Measurements from ENCODE around the gene NUP153.

Gene NUP153

GRCh38 chr6:17700421-17701416 is 6.0 kb downstream of the NUP153 start:
- Histone ChIP-seq H3K27ac (no peak overlapping the region), H3K4me3 (no peak overlapping the region)
- no peak for DNase-seq (ENCODE audit: low spot score)
- TF ChIP-seq, protein P1, sequence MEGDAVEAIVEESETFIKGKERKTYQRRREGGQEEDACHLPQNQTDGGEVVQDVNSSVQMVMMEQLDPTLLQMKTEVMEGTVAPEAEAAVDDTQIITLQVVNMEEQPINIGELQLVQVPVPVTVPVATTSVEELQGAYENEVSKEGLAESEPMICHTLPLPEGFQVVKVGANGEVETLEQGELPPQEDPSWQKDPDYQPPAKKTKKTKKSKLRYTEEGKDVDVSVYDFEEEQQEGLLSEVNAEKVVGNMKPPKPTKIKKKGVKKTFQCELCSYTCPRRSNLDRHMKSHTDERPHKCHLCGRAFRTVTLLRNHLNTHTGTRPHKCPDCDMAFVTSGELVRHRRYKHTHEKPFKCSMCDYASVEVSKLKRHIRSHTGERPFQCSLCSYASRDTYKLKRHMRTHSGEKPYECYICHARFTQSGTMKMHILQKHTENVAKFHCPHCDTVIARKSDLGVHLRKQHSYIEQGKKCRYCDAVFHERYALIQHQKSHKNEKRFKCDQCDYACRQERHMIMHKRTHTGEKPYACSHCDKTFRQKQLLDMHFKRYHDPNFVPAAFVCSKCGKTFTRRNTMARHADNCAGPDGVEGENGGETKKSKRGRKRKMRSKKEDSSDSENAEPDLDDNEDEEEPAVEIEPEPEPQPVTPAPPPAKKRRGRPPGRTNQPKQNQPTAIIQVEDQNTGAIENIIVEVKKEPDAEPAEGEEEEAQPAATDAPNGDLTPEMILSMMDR (IDR thresholded peaks at IDR 0.05), result no peak

GRCh38 chr6:17691925-17692538 is 14.7 kb downstream of the NUP153 start:
- no peak for DNase-seq (ENCODE audit: low spot score)
- Histone ChIP-seq H3K4me3 (no peak overlapping the region), H3K27ac (no peak overlapping the region)
- TF ChIP-seq, protein P1 (IDR thresholded peaks at IDR 0.05), result no peak

GRCh38 chr6:17688481-17688880 is 18.2 kb downstream of the NUP153 start:
- Histone ChIP-seq H3K27ac (no peak overlapping the region), H3K4me3 (no peak overlapping the region)
- DNase-seq (ENCODE audit: low spot score), result no peak
- TF ChIP-seq, protein P1 (IDR thresholded peaks at IDR 0.05), result no peak

DNA sequence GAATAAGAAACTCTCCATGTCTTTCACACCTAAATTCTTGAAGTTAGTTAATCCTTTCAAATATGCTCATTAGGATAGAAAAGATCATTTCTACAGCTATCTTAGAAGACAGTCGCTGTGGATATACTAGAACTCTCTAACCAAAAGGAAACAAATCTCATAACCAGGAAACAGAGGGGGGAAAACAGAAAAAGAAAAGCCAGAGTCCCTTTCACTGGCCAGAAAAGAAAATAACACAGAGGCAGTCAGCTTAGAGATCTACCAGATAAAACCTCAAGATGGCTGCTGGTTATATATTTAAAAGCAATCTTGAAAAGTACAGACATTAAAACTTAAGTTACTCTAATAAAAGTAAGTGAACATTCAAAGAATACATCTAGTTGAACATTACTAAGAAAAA is 19.6 kb downstream of the NUP153 start:
- no peak for DNase-seq (ENCODE audit: low spot score)
- H3K27ac ChIP-seq, result no peak overlapping the region
- TF ChIP-seq, protein P1 (IDR thresholded peaks at IDR 0.05), result no peak
- no peak overlapping the region for H3K4me3 ChIP-seq

DNA sequence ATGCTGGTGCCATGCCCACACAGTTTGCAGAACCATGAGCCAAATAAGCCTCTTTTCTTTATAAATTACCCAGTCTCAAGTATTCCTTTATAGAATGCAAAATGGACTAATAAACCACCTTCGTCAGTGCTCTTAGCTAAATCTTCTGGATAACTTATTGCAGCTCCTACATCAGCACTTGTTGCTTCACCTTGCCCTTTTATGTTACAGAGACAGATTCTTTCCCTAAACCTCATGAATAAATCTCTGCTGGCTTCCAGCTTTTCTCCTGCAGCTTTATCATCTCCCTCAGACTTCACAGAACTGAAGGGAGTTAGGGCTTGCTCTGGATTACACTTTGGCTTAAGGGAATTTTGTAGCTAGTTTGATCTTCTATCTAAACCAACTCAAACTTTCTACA is 22.6 kb downstream of the NUP153 start:
- no peak overlapping the region for H3K4me3 ChIP-seq
- H3K27ac ChIP-seq, result no peak overlapping the region
- TF ChIP-seq, protein P1 (IDR thresholded peaks at IDR 0.05), result no peak
- no peak for DNase-seq (ENCODE audit: low spot score)

DNA sequence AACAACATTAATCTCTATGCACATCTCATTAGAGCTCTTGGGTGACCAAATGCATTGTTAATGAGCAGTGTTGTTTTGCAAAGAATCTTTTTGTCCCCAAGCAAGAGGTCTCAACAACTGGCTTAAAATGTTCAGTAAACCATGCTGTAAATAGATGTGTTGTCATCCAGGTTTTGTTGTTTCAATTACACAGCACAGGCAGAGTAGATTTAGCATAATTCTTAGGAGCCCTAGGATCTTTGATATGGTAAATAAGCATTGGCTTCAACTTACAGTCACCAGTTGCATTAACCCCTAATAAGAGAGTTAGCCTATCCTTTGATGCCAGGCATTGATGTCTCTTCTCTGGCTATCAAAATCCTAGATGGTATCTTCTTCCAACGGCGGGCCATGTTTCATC is 23.3 kb downstream of the NUP153 start:
- Histone ChIP-seq H3K4me3 (no peak overlapping the region), H3K27ac (no peak overlapping the region)
- TF ChIP-seq, protein P1 (IDR thresholded peaks at IDR 0.05), result no peak
- no peak for DNase-seq (ENCODE audit: low spot score)

Measured in coronary artery (tissue), 2 donors.